PC-3 (cell line): ENCODE data around the gene ITGA8.

Experiments used
- CTCF ChIP-seq: fragments of 300-600 bp; sonication (generic); conservative IDR thresholded peaks from 2 replicates; pipeline ENCODE4 v1.5.1; 2017; ENCODE audit warnings: antibody characterized with exemption, low read depth, mild to moderate bottlenecking, low read length
- EZH2 ChIP-seq: fragments of 300-600 bp; sonication (generic); IDR thresholded peaks from one replicate; pipeline ENCODE4 v1.6.1; 2017; ENCODE audit warnings: antibody characterized with exemption, mild to moderate bottlenecking, low read length; ENCODE audit not compliant: unreplicated experiment

- TF ChIP-seq CTCF: no peak
- no peak for TF ChIP-seq EZH2
These were observed 87.1 kb downstream of the ITGA8 start for GRCh38 chr10:15632456-15633091.
